KBM-7 (cell line): Measurements from ENCODE around the gene BPIFB1.

ENCODE experiments used
- DNase-seq: peaks from one replicate; pipeline ENCODE4 v3.0.0-alpha.2; 2015
- in situ Hi-C: fragments of 300-500 bp; cut with MboI; formaldehyde crosslinking; loops from 2 replicates; pipeline ENCODE4 v1.14.3; 2020; ENCODE audit warnings: low sequenced_read_pairs, low pct_unique_long_range_greater_than_20kb, mixed read lengths

The BPIFB1 gene

GRCh38 chr20:33287884-33288283, 4.9 kb downstream of the BPIFB1 start:
- in situ Hi-C loops, result no loop called here
- DNase-seq, result no peak

GRCh38 chr20:33290852-33291251, 7.8 kb downstream of the BPIFB1 start:
- in situ Hi-C loops, result no loop called here
- no peak for DNase-seq

GRCh38 chr20:33291416-33291815, 8.4 kb downstream of the BPIFB1 start:
- no peak for DNase-seq
- in situ Hi-C loops, result no loop called here

- in situ Hi-C loops, result no loop called here
- DNase-seq, result peak; percentile 50
Measured at GRCh38 chr20:33291830-33292355, 8.9 kb downstream of the BPIFB1 start.

- in situ Hi-C loops, result no loop called here
- no peak for DNase-seq
Measured at GRCh38 chr20:33296206-33296605, 13.2 kb downstream of the BPIFB1 start.

GRCh38 chr20:33298391-33298790, 15.4 kb downstream of the BPIFB1 start:
- DNase-seq, result peak; percentile 4
- in situ Hi-C loops, result no loop called here

- in situ Hi-C loops, result no loop called here
- DNase-seq, result peak; percentile 76
Measured at GRCh38 chr20:33299111-33299603, 16.1 kb downstream of the BPIFB1 start.

- in situ Hi-C loops, result no loop called here
- DNase-seq, result no peak
Measured at GRCh38 chr20:33301192-33301930, 18.3 kb downstream of the BPIFB1 start.

- DNase-seq, result no peak
Measured at GRCh38 chr20:33303595-33303994, 20.6 kb downstream of the BPIFB1 start.

GRCh38 chr20:33304046-33304445, 21.0 kb downstream of the BPIFB1 start:
- in situ Hi-C loops, result no loop called here

More at GRCh38 chr20:33303595-33303994, 20.6 kb downstream of the BPIFB1 start:
- in situ Hi-C loops, result no loop called here

GRCh38 chr20:33305589-33306057, 22.6 kb downstream of the BPIFB1 start:
- in situ Hi-C loops, result no loop called here

More at GRCh38 chr20:33304046-33304445, 21.0 kb downstream of the BPIFB1 start:
- no peak for DNase-seq

GRCh38 chr20:33306228-33306627, 23.2 kb downstream of the BPIFB1 start:
- DNase-seq, result no peak
- in situ Hi-C loops, result no loop called here

More at GRCh38 chr20:33305589-33306057, 22.6 kb downstream of the BPIFB1 start:
- DNase-seq, result no peak

- DNase-seq, result no peak
- in situ Hi-C loops, result no loop called here
Measured at GRCh38 chr20:33306807-33307206, 23.8 kb downstream of the BPIFB1 start.

- in situ Hi-C loops, result no loop called here
- no peak for DNase-seq
Measured at GRCh38 chr20:33308668-33309067, 25.7 kb downstream of the BPIFB1 start.

GRCh38 chr20:33309631-33310030, 26.6 kb downstream of the BPIFB1 start:
- in situ Hi-C loops, result no loop called here

GRCh38 chr20:33310327-33310899, 27.4 kb downstream of the BPIFB1 start:
- in situ Hi-C loops, result no loop called here
- DNase-seq, result no peak

More at GRCh38 chr20:33309631-33310030, 26.6 kb downstream of the BPIFB1 start:
- DNase-seq, result no peak

GRCh38 chr20:33311011-33311410, 28.0 kb downstream of the BPIFB1 start:
- in situ Hi-C loops, result no loop called here
- no peak for DNase-seq

GRCh38 chr20:33311996-33312395, 29.0 kb downstream of the BPIFB1 start:
- no peak for DNase-seq
- in situ Hi-C loops, result no loop called here

GRCh38 chr20:33312583-33312982, 29.6 kb downstream of the BPIFB1 start:
- in situ Hi-C loops, result no loop called here
- DNase-seq, result no peak

GRCh38 chr20:33313686-33314314, 30.8 kb downstream of the BPIFB1 start:
- DNase-seq, result no peak
- in situ Hi-C loops, result no loop called here
